ENCODE data around the gene GPX2. TPM values are rescaled to one million over a fixed set of nuclear protein-coding genes. Genes with fewer than 3 reads are reported as not detected.

Gene GPX2
- total RNA-seq = 100 to 1,000 TPM; 489 to 682 TPM

DNA sequence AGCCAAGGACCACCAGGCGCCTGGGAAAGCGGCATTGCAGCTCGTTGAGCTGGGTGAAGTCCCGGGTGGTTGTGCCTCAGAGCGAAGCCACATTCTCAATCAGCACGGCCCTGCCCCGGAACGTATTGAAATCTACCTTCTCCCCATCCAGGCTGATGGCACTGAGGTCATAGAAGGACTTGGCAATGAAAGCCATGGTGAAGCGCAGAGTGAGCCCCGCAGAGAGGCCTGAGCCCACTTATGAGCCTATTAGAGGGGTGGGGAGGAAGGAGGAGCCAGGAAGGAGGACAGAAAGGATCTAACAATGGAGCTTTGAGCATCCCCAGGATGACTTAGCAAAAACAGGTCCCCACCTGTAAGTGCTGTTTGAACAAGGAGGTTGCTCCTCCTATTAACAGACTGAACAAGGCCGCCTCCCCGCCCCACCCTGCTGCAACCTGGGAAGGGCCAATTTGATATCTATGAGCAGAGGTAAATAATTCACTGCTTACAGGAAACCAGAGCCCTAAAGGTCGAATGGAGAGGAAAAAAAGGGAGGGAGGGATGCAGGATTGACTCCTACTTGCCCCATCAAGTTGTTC, at the start of gene GPX2:
Gene GPX2 (minus strand): TSS at position 215 of the 581 bp plus-strand sequence. CDS start 19 bp downstream, at position 196.
- Histone ChIP-seq H3K36me3 (no peaks in the 10 kb centered on the region), H3K9me3 (no peaks in the 10 kb centered on the region), H3K4me3 (peak within 1 kb of the TSS; percentile 36), H3K9ac (ENCODE audit: low read depth in 2 of 2, low read length in 2 of 2) (peak within 1 kb of the TSS in 1 of 2 donors; percentile 71), H3K27ac (peak within 1 kb of the TSS; percentile 80), H3K27me3 (no peaks in the 10 kb centered on the region), H3K4me1 (peaks cover 8% of the 10 kb centered on the region)
- intact Hi-C loops (cut with DNase I) = no loop called here
- TF ChIP-seq CTCF (IDR thresholded peaks at IDR 0.05) = no peak
- DNase-seq = peak; percentile 93

- no peak overlapping the region for H3K4me3 ChIP-seq
- no peak overlapping the region for H3K9ac ChIP-seq (ENCODE audit: low read depth in 2 of 2, low read length in 2 of 2)
- no peaks in the 10 kb centered on the region for H3K36me3 ChIP-seq
- no peak for DNase-seq
- TF ChIP-seq CTCF (IDR thresholded peaks at IDR 0.05) = no peak
- H3K4me1 ChIP-seq = peaks cover 9% of the 10 kb centered on the region
- intact Hi-C loops (cut with DNase I) = no loop called here
- no peaks in the 10 kb centered on the region for H3K9me3 ChIP-seq
- H3K27me3 ChIP-seq = no peaks in the 10 kb centered on the region
- no peak overlapping the region for H3K27ac ChIP-seq
These were observed 48.4 kb upstream of the GPX2 start for GRCh38 chr14:64990939-64991338.

- Histone ChIP-seq H3K4me3 (no peak overlapping the region), H3K9ac (ENCODE audit: low read depth in 2 of 2, low read length in 2 of 2) (no peak overlapping the region), H3K27me3 (no peaks in the 10 kb centered on the region), H3K27ac (no peak overlapping the region), H3K36me3 (no peaks in the 10 kb centered on the region), H3K4me1 (peaks cover 9% of the 10 kb centered on the region), H3K9me3 (no peaks in the 10 kb centered on the region)
- no peak for DNase-seq
- intact Hi-C loops (cut with DNase I) = no loop called here
- TF ChIP-seq CTCF (IDR thresholded peaks at IDR 0.05) = no peak
These were observed 47.8 kb upstream of the GPX2 start for GRCh38 chr14:64990296-64990695.

DNA sequence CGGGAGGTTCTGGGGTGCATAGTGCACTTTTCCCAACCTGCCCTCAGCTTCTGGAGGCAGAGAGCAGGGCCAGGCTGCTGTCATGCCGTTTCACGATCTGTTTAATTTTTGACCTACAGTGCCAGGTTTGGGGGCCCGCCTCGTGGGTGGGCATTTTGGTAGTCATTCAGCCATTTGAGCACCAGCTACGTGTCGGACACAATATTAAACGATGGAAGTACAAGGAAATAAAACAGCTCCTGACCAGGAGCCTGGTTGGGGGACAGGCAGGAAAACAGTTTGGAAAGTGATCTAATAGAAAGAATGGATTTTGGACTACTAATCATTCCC, 44.9 kb upstream of the GPX2 start:
- no peak for TF ChIP-seq CTCF (IDR thresholded peaks at IDR 0.05)
- Histone ChIP-seq H3K27me3 (no peaks in the 10 kb centered on the region), H3K9ac (ENCODE audit: low read depth in 2 of 2, low read length in 2 of 2) (peak overlapping the region; percentile 82 to 88), H3K4me1 (peaks cover 9% of the 10 kb centered on the region), H3K27ac (peak overlapping the region; percentile 78), H3K4me3 (peak overlapping the region; percentile 79), H3K9me3 (no peaks in the 10 kb centered on the region), H3K36me3 (no peaks in the 10 kb centered on the region)
- intact Hi-C loops (cut with DNase I) = loop anchor here (10.0 kb wide), 1 partner anchor 73 kb away; the partner anchor contains the start of gene CHURC1
- no peak for DNase-seq

GRCh38 chr14:64986648-64987437, 44.3 kb upstream of the GPX2 start, which contains the start of gene FNTB:
FNTB (plus strand) TSS chr14:64986895; CDS start chr14:64986954, 59 bp downstream.
- peak within 1 kb of the TSS; percentile 82 to 88 for H3K9ac ChIP-seq (ENCODE audit: low read depth in 2 of 2, low read length in 2 of 2)
- peaks cover 9% of the 10 kb centered on the region for H3K4me1 ChIP-seq
- peak within 1 kb of the TSS; percentile 79 for H3K4me3 ChIP-seq
- TF ChIP-seq CTCF (IDR thresholded peaks at IDR 0.05) = peak; percentile 77
- H3K36me3 ChIP-seq = no peaks in the 10 kb centered on the region
- intact Hi-C loops (cut with DNase I) = loop anchor here (10.0 kb wide), 1 partner anchor 72 kb away; the partner anchor contains the start of gene CHURC1
- no peaks in the 10 kb centered on the region for H3K27me3 ChIP-seq
- peak within 1 kb of the TSS; percentile 78 for H3K27ac ChIP-seq
- peak; percentile 97 for DNase-seq
- no peaks in the 10 kb centered on the region for H3K9me3 ChIP-seq

All from colonic mucosa (tissue), 4 donors.